Amniotic epithelial cell (primary cell): ENCODE results near the gene SNORC.
"Not testable (repeated sequence)": the region's sequence is repeated elsewhere in the genome, so short reads cannot be mapped to it uniquely, and the experiment has no call there.

Source experiments
- DNase-seq: peaks from one replicate; pipeline ENCODE4 v3.0.0-alpha.2; 2010; ENCODE audit warnings: low read depth

The SNORC gene

GRCh38 chr2:232870018-232870765 lies at the start of gene SNORC:
TSS of gene SNORC (plus strand) at chr2:232870264. CDS start at chr2:232870342, 78 bp downstream.
- DNase-seq = no peak

GRCh38 chr2:232829988-232830387 lies 40.1 kb upstream of the SNORC start:
- no peak for DNase-seq

- no peak for DNase-seq
Measured at GRCh38 chr2:232831496-232831895, 38.6 kb upstream of the SNORC start.

- no peak for DNase-seq
Measured at GRCh38 chr2:232833830-232834229, 36.2 kb upstream of the SNORC start.

GRCh38 chr2:232835687-232836208 lies 34.3 kb upstream of the SNORC start:
- DNase-seq = no peak

GRCh38 chr2:232836934-232837333 lies 33.1 kb upstream of the SNORC start:
- no peak for DNase-seq

GRCh38 chr2:232838406-232838874 lies 31.6 kb upstream of the SNORC start:
- peak; percentile 33 for DNase-seq

GRCh38 chr2:232839411-232840079 lies 30.5 kb upstream of the SNORC start:
- no peak for DNase-seq

GRCh38 chr2:232842689-232843088 lies 27.4 kb upstream of the SNORC start:
- peak; percentile 70 for DNase-seq

- DNase-seq = no peak
Measured at GRCh38 chr2:232843834-232844233, 26.2 kb upstream of the SNORC start.

GRCh38 chr2:232846055-232846454 lies 24.0 kb upstream of the SNORC start:
- DNase-seq = no peak

- DNase-seq = peak; percentile 75
Measured at GRCh38 chr2:232850039-232850438, 20.0 kb upstream of the SNORC start.

- not testable (repeated sequence) for DNase-seq
Measured at GRCh38 chr2:232852081-232852480, 18.0 kb upstream of the SNORC start.

- DNase-seq = no peak
Measured at GRCh38 chr2:232852676-232853075, 17.4 kb upstream of the SNORC start.

- peak; percentile 88 for DNase-seq
Measured at GRCh38 chr2:232854082-232854481, 16.0 kb upstream of the SNORC start.

- DNase-seq = peak; percentile 21
Measured at GRCh38 chr2:232857158-232857563, 12.9 kb upstream of the SNORC start.

- DNase-seq = no peak
Measured at GRCh38 chr2:232859385-232859916, 10.6 kb upstream of the SNORC start.

- no peak for DNase-seq
Measured at GRCh38 chr2:232860593-232861241, 9.3 kb upstream of the SNORC start.

GRCh38 chr2:232861353-232861752 lies 8.7 kb upstream of the SNORC start:
- no peak for DNase-seq

- DNase-seq = no peak
Measured at GRCh38 chr2:232863996-232864395, 6.1 kb upstream of the SNORC start.

- no peak for DNase-seq
Measured at GRCh38 chr2:232865165-232865564, 4.9 kb upstream of the SNORC start.

- DNase-seq = no peak
Measured at GRCh38 chr2:232866104-232866503, 4.0 kb upstream of the SNORC start.
